HepG2 (cell line): ENCODE measurements around the gene XAGE1A. TPM values are rescaled to one million over a fixed set of nuclear protein-coding genes. Genes with fewer than 3 reads are reported as not detected.

Experiments used
- ATAC-seq: fragments of 200-7000 bp; cut with Tn5 transposase; 3 replicates; pipeline ENCODE4 v1.9.1; 2020; ENCODE audit warnings: mild to moderate bottlenecking, moderate library complexity
- BruUV-seq: library from RNA; stranded (reverse); fragments of 400-500 nt; replicated peaks from 2 replicates; lab custom pipeline; 2021; lab: Mats Ljungman, UMichigan
- CTCF ChIA-PET: fragments of 300-600 bp; formaldehyde crosslinking; extraction: SDS; loops from one replicate; lab custom pipeline; 2021; ENCODE audit warnings: low total read pairs, inconsistent platforms, low intra/inter-chr PET ratio; lab: Yijun Ruan, JAX
- POLR2A ChIA-PET: fragments of 350-600 bp; sonication (Branson Sonifier 250); formaldehyde crosslinking; loops from one replicate; lab custom pipeline; 2020; ENCODE audit warnings: antibody characterized with exemption, inconsistent platforms; lab: Yijun Ruan, JAX
- DNase-seq: peaks from one replicate; pipeline ENCODE4 v3.0.0-alpha.2; 2015; ENCODE audit warnings: low spot score
- FAIRE-seq: peaks from 3 replicates; lab custom pipeline; 2011; peaks lifted over from hg19 to GRCh38; lab: Jason Lieb, UNC
- H2AFZ ChIP-seq: one replicate; pipeline ENCODE4 v1.6.1; 2011; ENCODE audit warnings: low read length, inconsistent platforms
- H3K27ac ChIP-seq: fragments of 300-600 bp; 3 replicates; pipeline ENCODE4 v1.8.0; 2011; ENCODE audit warnings: mixed run types, mild to moderate bottlenecking, mixed read lengths, low read length, inconsistent platforms; ENCODE audit not compliant: insufficient read depth; ENCODE audit errors: extremely low read length
- H3K27me3 ChIP-seq, 2 experiments: fragments of 200-600 bp in 1 of 2; 2 replicates in 1 of 2; 3 replicates in 1 of 2; pipeline versions ENCODE4 v1.6.0 to v1.8.0; 2011; ENCODE audit warnings: low read length in 2 of 2, mild to moderate bottlenecking in 2 of 2, moderate library complexity in 2 of 2, inconsistent platforms in 1 of 2; ENCODE audit not compliant: insufficient read depth in 2 of 2, control insufficient read depth in 1 of 2
- H3K36me3 ChIP-seq, 2 experiments: fragments of 200-600 bp in 1 of 2; replicated peaks in 1 of 2; 2 replicates in 1 of 2; 3 replicates in 1 of 2; pipeline versions ENCODE4 v1.5.1 to v1.8.0; 2011; ENCODE audit warnings: low read length in 2 of 2, inconsistent platforms in 1 of 2; ENCODE audit not compliant: insufficient read depth in 2 of 2, control insufficient read depth in 1 of 2
- H3K4me1 ChIP-seq: 2 replicates; pipeline ENCODE4 v1.5.1; 2012; ENCODE audit warnings: low read length, inconsistent platforms; ENCODE audit not compliant: insufficient read depth
- H3K4me2 ChIP-seq: 2 replicates; pipeline ENCODE4 v1.6.0; 2011; ENCODE audit warnings: low read depth, low read length, inconsistent platforms
- H3K4me3 ChIP-seq, 3 experiments: fragments of 200-600 bp in 1 of 3; sonication (generic), shearing (Covaris generic) in 1 of 3; replicated peaks in 1 of 3; 2 replicates each; pipeline ENCODE4 v1.5.1; 2011 to 2016; ENCODE audit warnings: low read length in 3 of 3, inconsistent platforms in 2 of 3, low read depth in 2 of 3, mild to moderate bottlenecking in 2 of 3, control low read depth in 1 of 3, mixed read lengths in 1 of 3; ENCODE audit not compliant: insufficient read depth in 1 of 3
- H3K79me2 ChIP-seq: one replicate; pipeline ENCODE4 v1.6.1; 2011; ENCODE audit warnings: low read length, inconsistent platforms; ENCODE audit not compliant: insufficient read depth
- H3K9ac ChIP-seq: 2 replicates; pipeline ENCODE4 v1.6.0; 2011; ENCODE audit warnings: mild to moderate bottlenecking, low read depth, low read length, inconsistent platforms; ENCODE audit not compliant: insufficient read depth
- H3K9me3 ChIP-seq: 2 replicates; pipeline ENCODE4 v1.5.1; 2012; ENCODE audit warnings: mild to moderate bottlenecking, low read length
- H4K20me1 ChIP-seq: 2 replicates; pipeline ENCODE4 v1.6.0; 2011; ENCODE audit warnings: inconsistent platforms, mild to moderate bottlenecking, low read length, moderate library complexity; ENCODE audit not compliant: insufficient read depth
- GATAD1 ChIP-seq: IDR thresholded peaks from 2 replicates; pipeline ENCODE4 v1.6.1; 2016; ENCODE audit warnings: missing genetic modification reagents, missing compliant biosample characterization
- MAFK ChIP-seq, 2 experiments: IDR thresholded peaks in 1 of 2; conservative IDR thresholded peaks in 1 of 2; 2 replicates each; pipeline ENCODE4 v1.6.1; 2011; ENCODE audit warnings: improper control_type of control experiment in 2 of 2, low read length in 2 of 2
- MYC ChIP-seq: sonication (generic); formaldehyde crosslinking; IDR thresholded peaks from 2 replicates; pipeline ENCODE4 v1.9.0; 2021; ENCODE audit warnings: missing genetic modification reagents, borderline replicate concordance
- ONECUT2 ChIP-seq: sonication (generic); formaldehyde crosslinking; IDR thresholded peaks from 2 replicates; pipeline ENCODE4 v1.4.0; 2020; ENCODE audit warnings: missing genetic modification reagents
- RNF219 ChIP-seq: sonication (generic); formaldehyde crosslinking; IDR thresholded peaks from 2 replicates; pipeline ENCODE4 v1.5.0; 2020; ENCODE audit warnings: mild to moderate bottlenecking, missing genetic modification reagents
- TAF1 ChIP-seq: sonication (generic); formaldehyde crosslinking; IDR thresholded peaks from 2 replicates; pipeline ENCODE4 v1.4.0; 2020; ENCODE audit warnings: missing genetic modification reagents
- ZBTB49 ChIP-seq: sonication (generic); formaldehyde crosslinking; IDR thresholded peaks from 2 replicates; pipeline ENCODE4 v1.4.0; 2020; ENCODE audit warnings: missing genetic modification reagents, borderline replicate concordance
- ZNF138 ChIP-seq: sonication (generic); formaldehyde crosslinking; IDR thresholded peaks from 2 replicates; pipeline ENCODE4 v1.5.0; 2020; ENCODE audit warnings: mild to moderate bottlenecking, low read depth, missing genetic modification reagents
- ZNF235 ChIP-seq: sonication (generic); formaldehyde crosslinking; IDR thresholded peaks from 2 replicates; pipeline ENCODE4 v1.8.1; 2023; ENCODE audit warnings: mild to moderate bottlenecking, missing genetic modification reagents, borderline replicate concordance
- ZNF34 ChIP-seq: sonication (generic); formaldehyde crosslinking; IDR thresholded peaks from 2 replicates; pipeline ENCODE4 v1.4.0; 2020; ENCODE audit warnings: mild to moderate bottlenecking, missing genetic modification reagents, borderline replicate concordance
- ZNF570 ChIP-seq: sonication (generic); formaldehyde crosslinking; IDR thresholded peaks from 2 replicates; pipeline ENCODE4 v1.4.0; 2020; ENCODE audit warnings: mild to moderate bottlenecking, missing genetic modification reagents, borderline replicate concordance
- WGBS: methylation state at CpG from one replicate; pipeline ENCODE4 v1.1.6; 2017; ENCODE audit warnings: low lambda C conversion rate; 5-methylcytosine and 5-hydroxymethylcytosine counted together
- in situ Hi-C: cut with HindIII; loops from 2 replicates; pipeline ENCODE4 v1.10.0; 2017; ENCODE audit warnings: low pct_unique_long_range_greater_than_20kb; ENCODE audit not compliant: extremely low pct_ligation_motif_present
- intact Hi-C: fragments of 100-400 bp; cut with micrococcal nuclease; formaldehyde crosslinking; loops from one replicate; pipeline ENCODE4 v1.10.0; 2022; ENCODE audit not compliant: unreplicated experiment
- polyA plus RNA-seq, 8 experiments: library from polyadenylated mRNA; depleted of rRNA in 3 of 8; stranded (reverse) in 7 of 8; unstranded in 1 of 8; fragments of >200 nt; fragmentation: Illumina TruSeq in 4 of 8; extraction: Trizol in 4 of 8; gene quantifications; 2 replicates each; pipeline versions ENCODE4 v1.2.1 to v1.2.3, GENCODE V29; 2011 to 2016; ENCODE audit warnings: low read depth in 4 of 8, missing spikeins in 1 of 8, mixed read lengths in 1 of 8; ENCODE audit not compliant: insufficient read depth in 1 of 8
- total RNA-seq, 5 experiments: library from RNA; depleted of rRNA; stranded (reverse); fragments of >200 nt; fragmentation: Illumina TruSeq; extraction: Trizol; gene quantifications; 2 replicates each; pipeline ENCODE4 v1.2.3, GENCODE V29; 2016; ENCODE audit warnings: low read depth in 1 of 5
- TF ChIP-seq, protein P1 (sequence below): sonication (generic); formaldehyde crosslinking; IDR thresholded peaks from 2 replicates; pipeline ENCODE4 v1.5.1; 2020; ENCODE audit warnings: mild to moderate bottlenecking, missing genetic modification reagents
- TF ChIP-seq, protein P2 (sequence below): sonication (generic); formaldehyde crosslinking; IDR thresholded peaks from 2 replicates; pipeline ENCODE4 v1.5.0; 2020; ENCODE audit warnings: mild to moderate bottlenecking, missing genetic modification reagents

The XAGE1A gene
- total and polyA plus RNA-seq, 2 of the 13 experiments (the other 11 are each of a cell fraction or from before 2014, with no cell fraction given), result not detected

DNA sequence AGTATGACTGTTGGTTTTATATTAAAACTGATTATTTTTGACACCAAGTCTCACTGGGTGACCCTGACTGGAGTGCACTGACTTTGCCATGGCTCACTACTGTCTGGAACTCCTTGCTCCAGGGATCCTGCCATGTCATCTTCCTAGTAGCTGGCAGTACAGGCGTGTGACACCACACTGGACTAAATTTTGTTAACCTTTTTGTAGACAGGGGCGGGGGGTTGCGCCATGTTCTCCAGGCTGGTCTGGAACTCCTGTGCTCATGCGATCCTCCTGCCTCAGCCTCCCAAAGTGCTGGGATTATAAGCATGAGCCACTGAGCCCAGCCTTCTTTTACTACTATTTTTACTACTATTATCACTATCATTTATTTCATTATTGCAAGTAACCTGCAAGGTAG lies 8.9 kb downstream of the XAGE1A start (continued):
- TF ChIP-seq, protein P1, sequence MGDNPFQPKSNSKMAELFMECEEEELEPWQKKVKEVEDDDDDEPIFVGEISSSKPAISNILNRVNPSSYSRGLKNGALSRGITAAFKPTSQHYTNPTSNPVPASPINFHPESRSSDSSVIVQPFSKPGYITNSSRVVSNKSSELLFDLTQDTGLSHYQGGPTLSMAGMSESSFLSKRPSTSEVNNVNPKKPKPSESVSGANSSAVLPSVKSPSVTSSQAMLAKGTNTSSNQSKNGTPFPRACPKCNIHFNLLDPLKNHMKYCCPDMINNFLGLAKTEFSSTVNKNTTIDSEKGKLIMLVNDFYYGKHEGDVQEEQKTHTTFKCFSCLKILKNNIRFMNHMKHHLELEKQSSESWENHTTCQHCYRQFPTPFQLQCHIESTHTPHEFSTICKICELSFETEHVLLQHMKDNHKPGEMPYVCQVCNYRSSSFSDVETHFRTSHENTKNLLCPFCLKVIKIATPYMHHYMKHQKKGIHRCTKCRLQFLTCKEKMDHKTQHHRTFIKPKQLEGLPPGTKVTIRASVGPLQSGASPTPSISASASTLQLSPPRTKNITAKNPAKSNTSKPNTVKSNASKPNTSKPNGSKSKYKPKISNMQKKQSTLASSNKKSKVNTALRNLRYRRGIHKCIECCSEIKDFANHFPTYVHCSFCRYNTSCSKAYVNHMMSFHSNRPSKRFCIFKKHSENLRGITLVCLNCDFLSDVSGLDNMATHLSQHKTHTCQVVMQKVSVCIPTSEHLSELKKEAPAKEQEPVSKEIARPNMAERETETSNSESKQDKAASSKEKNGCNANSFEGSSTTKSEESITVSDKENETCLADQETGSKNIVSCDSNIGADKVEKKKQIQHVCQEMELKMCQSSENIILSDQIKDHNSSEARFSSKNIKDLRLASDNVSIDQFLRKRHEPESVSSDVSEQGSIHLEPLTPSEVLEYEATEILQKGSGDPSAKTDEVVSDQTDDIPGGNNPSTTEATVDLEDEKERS (CRISPR knock-in tag), result no peak
- TF ChIP-seq ZNF235 (CRISPR knock-in tag), result no peak
- TF ChIP-seq ONECUT2 (CRISPR knock-in tag), result no peak

GRCh38 chrX:52507331-52507730 lies 11.7 kb downstream of the XAGE1A start:
- intact Hi-C loops, result no loop called here
- POLR2A ChIA-PET, result no interaction called here
- Histone ChIP-seq H3K9ac (no peak overlapping the region), H3K4me2 (no peak overlapping the region), H2AFZ (no peak overlapping the region), H3K9me3 (no peaks in the 10 kb centered on the region), H3K27ac (no peak overlapping the region), H3K27me3 (no peaks in the 10 kb centered on the region), H3K36me3 (no peaks in the 10 kb centered on the region), H3K4me3 (no peak overlapping the region), H4K20me1 (no peaks in the 10 kb centered on the region), H3K79me2 (no peaks in the 10 kb centered on the region), H3K4me1 (no peaks in the 10 kb centered on the region)
- BruUV-seq, result no TSS peak
- DNase-seq, result no peak
- no peak for ATAC-seq
- in situ Hi-C loops, result no loop called here
- CTCF ChIA-PET, result no interaction called here
- 0% methylated on average over 3 of the region's 3 CpGs for WGBS
- FAIRE-seq, result no peak
- TF ChIP-seq RNF219 (CRISPR knock-in tag), result no peak
- TF ChIP-seq, protein P2, sequence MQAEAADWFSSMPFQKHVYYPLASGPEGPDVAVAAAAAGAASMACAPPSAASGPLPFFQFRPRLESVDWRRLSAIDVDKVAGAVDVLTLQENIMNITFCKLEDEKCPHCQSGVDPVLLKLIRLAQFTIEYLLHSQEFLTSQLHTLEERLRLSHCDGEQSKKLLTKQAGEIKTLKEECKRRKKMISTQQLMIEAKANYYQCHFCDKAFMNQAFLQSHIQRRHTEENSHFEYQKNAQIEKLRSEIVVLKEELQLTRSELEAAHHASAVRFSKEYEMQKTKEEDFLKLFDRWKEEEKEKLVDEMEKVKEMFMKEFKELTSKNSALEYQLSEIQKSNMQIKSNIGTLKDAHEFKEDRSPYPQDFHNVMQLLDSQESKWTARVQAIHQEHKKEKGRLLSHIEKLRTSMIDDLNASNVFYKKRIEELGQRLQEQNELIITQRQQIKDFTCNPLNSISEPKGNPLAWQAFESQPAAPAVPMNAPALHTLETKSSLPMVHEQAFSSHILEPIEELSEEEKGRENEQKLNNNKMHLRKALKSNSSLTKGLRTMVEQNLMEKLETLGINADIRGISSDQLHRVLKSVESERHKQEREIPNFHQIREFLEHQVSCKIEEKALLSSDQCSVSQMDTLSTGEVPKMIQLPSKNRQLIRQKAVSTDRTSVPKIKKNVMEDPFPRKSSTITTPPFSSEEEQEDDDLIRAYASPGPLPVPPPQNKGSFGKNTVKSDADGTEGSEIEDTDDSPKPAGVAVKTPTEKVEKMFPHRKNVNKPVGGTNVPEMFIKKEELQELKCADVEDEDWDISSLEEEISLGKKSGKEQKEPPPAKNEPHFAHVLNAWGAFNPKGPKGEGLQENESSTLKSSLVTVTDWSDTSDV, result no peak
- no peak for TF ChIP-seq TAF1 (CRISPR knock-in tag)
- no peak for TF ChIP-seq MYC
- no peak for TF ChIP-seq ZBTB49 (CRISPR knock-in tag)
- TF ChIP-seq MAFK (conservative IDR thresholded peaks at IDR 0.05 in 1 of 2, IDR thresholded peaks at IDR 0.05 in 1 of 2; ENCODE audit: low read length in 2 of 2), result no peak
- no peak for TF ChIP-seq ZNF570 (CRISPR knock-in tag)
- no peak for TF ChIP-seq ZNF138 (CRISPR knock-in tag)
- no peak for TF ChIP-seq GATAD1 (CRISPR knock-in tag)
- no peak for TF ChIP-seq ZNF34 (CRISPR knock-in tag)
